Kasumi-1 (cell line): Measurements from ENCODE around the gene TRPM3.

Experiments
- DNase-seq, 2 experiments: peaks; one replicate each; lab custom pipeline; 2025; lab: John Stamatoyannopoulos, UW

The TRPM3 gene

GRCh38 chr9:71097671-71098070, 23.8 kb downstream of the TRPM3 start:
- DNase-seq: no peak

- no peak for DNase-seq
Observed at GRCh38 chr9:71096421-71097108, 24.9 kb downstream of the TRPM3 start.

GRCh38 chr9:71094708-71095251, 26.6 kb downstream of the TRPM3 start:
- no peak for DNase-seq

GRCh38 chr9:71090896-71091295, 30.5 kb downstream of the TRPM3 start:
- DNase-seq: no peak

GRCh38 chr9:71079451-71079850, 42.0 kb downstream of the TRPM3 start:
- no peak for DNase-seq

- DNase-seq: no peak
Observed at GRCh38 chr9:71076096-71076495, 45.3 kb downstream of the TRPM3 start.

GRCh38 chr9:71073494-71073893, 47.9 kb downstream of the TRPM3 start:
- no peak for DNase-seq

GRCh38 chr9:71072587-71072986, 48.8 kb downstream of the TRPM3 start:
- no peak for DNase-seq

- DNase-seq: no peak
Observed at GRCh38 chr9:71071633-71072032, 49.8 kb downstream of the TRPM3 start.

- no peak for DNase-seq
Observed at GRCh38 chr9:71058660-71059059, 62.8 kb downstream of the TRPM3 start.

GRCh38 chr9:71052287-71052686, 69.1 kb downstream of the TRPM3 start:
- no peak for DNase-seq

- DNase-seq: no peak
Observed at GRCh38 chr9:71048280-71048679, 73.1 kb downstream of the TRPM3 start.

GRCh38 chr9:71042448-71042990, 78.9 kb downstream of the TRPM3 start:
- no peak for DNase-seq

- no peak for DNase-seq
Observed at GRCh38 chr9:71037521-71037920, 83.9 kb downstream of the TRPM3 start.

- DNase-seq: no peak
Observed at GRCh38 chr9:71036501-71036900, 84.9 kb downstream of the TRPM3 start.

GRCh38 chr9:71032779-71033178, 88.6 kb downstream of the TRPM3 start:
- no peak for DNase-seq

GRCh38 chr9:71025728-71026127, 95.7 kb downstream of the TRPM3 start:
- DNase-seq: no peak

- no peak for DNase-seq
Observed at GRCh38 chr9:71025201-71025600, 96.2 kb downstream of the TRPM3 start.

- DNase-seq: no peak
Observed at GRCh38 chr9:71010258-71010657, 111.2 kb downstream of the TRPM3 start.

GRCh38 chr9:71005456-71005855, 116.0 kb downstream of the TRPM3 start:
- no peak for DNase-seq

GRCh38 chr9:71004196-71004595, 117.2 kb downstream of the TRPM3 start:
- no peak for DNase-seq

GRCh38 chr9:71003346-71003745, 118.1 kb downstream of the TRPM3 start:
- DNase-seq: no peak

GRCh38 chr9:71001780-71002386, 119.5 kb downstream of the TRPM3 start:
- no peak for DNase-seq
